Skeletal muscle tissue (tissue), 4 donors: Measurements from ENCODE around the gene CYP2D6. TPM values are rescaled to one million over a fixed set of nuclear protein-coding genes. Genes with fewer than 3 reads are reported as not detected.
A peak's percentile ranks its signal among the peaks of the same experiment; 100 is the strongest.
"Not testable (repeated sequence)": the region's sequence is repeated elsewhere in the genome, so short reads cannot be mapped to it uniquely, and the experiment has no call there.

ENCODE experiments used
- H3K27ac ChIP-seq: one replicate; pipeline ENCODE4 v1.7.0; 2013; ENCODE audit warnings: mild to moderate bottlenecking, low read depth, low read length, inconsistent platforms
- H3K27me3 ChIP-seq, 3 donors: one replicate each; pipeline ENCODE4 v1.7.0; 2013; ENCODE audit warnings: low read length in 3 of 3; ENCODE audit not compliant: control insufficient read depth in 3 of 3, insufficient read depth in 3 of 3
- H3K36me3 ChIP-seq, 3 donors: one replicate each; pipeline ENCODE4 v1.7.0; 2013; ENCODE audit warnings: low read length in 3 of 3; ENCODE audit not compliant: control insufficient read depth in 3 of 3, insufficient read depth in 3 of 3
- H3K4me1 ChIP-seq, 3 donors: one replicate each; pipeline ENCODE4 v1.7.0; 2013; ENCODE audit warnings: low read length in 3 of 3, mild to moderate bottlenecking in 3 of 3; ENCODE audit not compliant: control insufficient read depth in 3 of 3, insufficient read depth in 3 of 3
- H3K4me3 ChIP-seq, 3 donors: one replicate each; pipeline ENCODE4 v1.7.0; 2013; ENCODE audit warnings: low read length in 3 of 3
- H3K9ac ChIP-seq, 3 donors: one replicate each; pipeline ENCODE4 v1.7.0; 2013; ENCODE audit warnings: low read length in 3 of 3, mild to moderate bottlenecking in 3 of 3, moderate library complexity in 2 of 3, low read depth in 1 of 3
- H3K9me3 ChIP-seq, 3 donors: one replicate each; pipeline ENCODE4 v1.7.0; 2013; ENCODE audit warnings: low read length in 3 of 3; ENCODE audit not compliant: control insufficient read depth in 3 of 3
- total RNA-seq: library from RNA; depleted of rRNA; stranded (reverse); fragments of >200 nt; gene quantifications from one replicate; pipeline ENCODE4 v1.2.3, GENCODE V29; 2014
- donor health status: Osteomylitis.

CYP2D6 gene
- total RNA-seq, 1 donor from 2014 or later = not detected

GRCh38 chr22:42134100-42135020, 3.8 kb upstream of the CYP2D6 start:
- Histone ChIP-seq H3K4me1 (peaks cover 5 to 13% (median 12%) of the 10 kb centered on the region in 3 donors), H3K27ac (no peak overlapping the region), H3K27me3 (peaks cover 0 to 12% (median 5%) of the 10 kb centered on the region in 3 donors), H3K4me3 (peak overlapping the region in 2 of 3 donors; percentile 44 to 57), H3K36me3 (no peaks in the 10 kb centered on the region), H3K9me3 (no peaks in the 10 kb centered on the region), H3K9ac (peak overlapping the region in 2 of 3 donors; percentile 50 to 66)

GRCh38 chr22:42132457-42132856, 1.8 kb upstream of the CYP2D6 start:
- H3K36me3 ChIP-seq = no peaks in the 10 kb centered on the region
- H3K9ac ChIP-seq = no peak overlapping the region
- no peak overlapping the region for H3K27ac ChIP-seq
- H3K27me3 ChIP-seq = peaks cover 0 to 12% (median 5%) of the 10 kb centered on the region in 3 donors
- H3K4me1 ChIP-seq = peaks cover 5 to 13% (median 12%) of the 10 kb centered on the region in 3 donors
- no peaks in the 10 kb centered on the region for H3K9me3 ChIP-seq
- H3K4me3 ChIP-seq = no peak overlapping the region

GRCh38 chr22:42131562-42131961, 952 bp upstream of the CYP2D6 start:
- no peaks in the 10 kb centered on the region for H3K9me3 ChIP-seq
- no peaks in the 10 kb centered on the region for H3K36me3 ChIP-seq
- H3K27ac ChIP-seq = no peak overlapping the region
- peaks cover 5 to 13% (median 12%) of the 10 kb centered on the region in 3 donors for H3K4me1 ChIP-seq
- no peak overlapping the region for H3K9ac ChIP-seq
- no peak overlapping the region for H3K4me3 ChIP-seq
- H3K27me3 ChIP-seq = peaks cover 0 to 12% (median 5%) of the 10 kb centered on the region in 3 donors

GRCh38 chr22:42130182-42130581, 428 bp downstream of the CYP2D6 start:
- H3K27ac ChIP-seq, H3K36me3 ChIP-seq, H3K4me3 ChIP-seq, H3K9ac ChIP-seq, H3K9me3 ChIP-seq: not testable (repeated sequence)
- H3K4me1 ChIP-seq = peaks cover 5 to 13% (median 12%) of the 10 kb centered on the region in 3 donors
- peaks cover 0 to 12% (median 5%) of the 10 kb centered on the region in 3 donors for H3K27me3 ChIP-seq

- H3K27ac ChIP-seq, H3K36me3 ChIP-seq, H3K27me3 ChIP-seq, H3K4me3 ChIP-seq, H3K9ac ChIP-seq, H3K9me3 ChIP-seq, H3K4me1 ChIP-seq: not testable (repeated sequence)
Measured at GRCh38 chr22:42128776-42129694, 1.6 kb downstream of the CYP2D6 start.

- H3K27ac ChIP-seq, H3K27me3 ChIP-seq, H3K4me3 ChIP-seq, H3K36me3 ChIP-seq, H3K9me3 ChIP-seq, H3K4me1 ChIP-seq, H3K9ac ChIP-seq: not testable (repeated sequence)
Measured at GRCh38 chr22:42128007-42128406, 2.6 kb downstream of the CYP2D6 start.

GRCh38 chr22:42127606-42128005, 3.0 kb downstream of the CYP2D6 start:
- H3K27ac ChIP-seq = no peak overlapping the region
- no peak overlapping the region for H3K9ac ChIP-seq
- no peak overlapping the region for H3K4me3 ChIP-seq
- H3K27me3 ChIP-seq = no peaks in the 10 kb centered on the region
- no peaks in the 10 kb centered on the region for H3K36me3 ChIP-seq
- no peaks in the 10 kb centered on the region for H3K9me3 ChIP-seq
- no peaks in the 10 kb centered on the region for H3K4me1 ChIP-seq

- not testable (repeated sequence) for H3K27ac ChIP-seq, H3K9me3 ChIP-seq, H3K4me1 ChIP-seq, H3K9ac ChIP-seq, H3K4me3 ChIP-seq, H3K27me3 ChIP-seq, H3K36me3 ChIP-seq
Measured at GRCh38 chr22:42123529-42123928, 7.1 kb downstream of the CYP2D6 start.

- not testable (repeated sequence) for H3K27me3 ChIP-seq, H3K4me3 ChIP-seq
Measured at GRCh38 chr22:42120231-42121021, 10.2 kb downstream of the CYP2D6 start.

More at GRCh38 chr22:42120231-42121021, 10.2 kb downstream of the CYP2D6 start:
- not testable (repeated sequence) for H3K9ac ChIP-seq, H3K27ac ChIP-seq, H3K9me3 ChIP-seq, H3K36me3 ChIP-seq, H3K4me1 ChIP-seq
